Measurements from ENCODE around the gene SLC9A9. TPM values are rescaled to one million over a fixed set of nuclear protein-coding genes. Genes with fewer than 3 reads are reported as not detected.

Gene SLC9A9
- total RNA-seq, 1 donor from 2014 or later = 3.5 TPM

GRCh38 chr3:143408771-143409170 lies 439.5 kb downstream of the SLC9A9 start:
- H3K36me3 Mint-ChIP-seq (ENCODE audit: unreplicated experiment) = peaks cover under 1% of the 10 kb centered on the region
- no peak overlapping the region for H3K27ac Mint-ChIP-seq (ENCODE audit: unreplicated experiment)
- TF ChIP-seq CTCF (IDR thresholded peaks at IDR 0.05) = no peak
- H3K4me3 Mint-ChIP-seq (ENCODE audit: unreplicated experiment) = no peak overlapping the region
- peaks cover under 1% of the 10 kb centered on the region for H3K9me3 Mint-ChIP-seq (ENCODE audit: unreplicated experiment)
- no peaks in the 10 kb centered on the region for H3K27me3 Mint-ChIP-seq (ENCODE audit: unreplicated experiment)
- no peaks in the 10 kb centered on the region for H3K4me1 Mint-ChIP-seq (ENCODE audit: unreplicated experiment)
- no peak for DNase-seq (ENCODE audit: extremely low spot score, unreplicated experiment)

- no peak for DNase-seq (ENCODE audit: extremely low spot score, unreplicated experiment)
- H3K36me3 Mint-ChIP-seq (ENCODE audit: unreplicated experiment) = peaks cover 9% of the 10 kb centered on the region
- no peak for TF ChIP-seq CTCF (IDR thresholded peaks at IDR 0.05)
Observed at GRCh38 chr3:143402602-143403001, 445.7 kb downstream of the SLC9A9 start.

GRCh38 chr3:143396790-143397189 lies 451.5 kb downstream of the SLC9A9 start:
- Mint-ChIP-seq H3K4me1 (ENCODE audit: unreplicated experiment) (no peaks in the 10 kb centered on the region), H3K27ac (ENCODE audit: unreplicated experiment) (no peak overlapping the region), H3K9me3 (ENCODE audit: unreplicated experiment) (peaks cover 8% of the 10 kb centered on the region), H3K27me3 (ENCODE audit: unreplicated experiment) (peaks cover 10% of the 10 kb centered on the region), H3K36me3 (ENCODE audit: unreplicated experiment) (no peaks in the 10 kb centered on the region), H3K4me3 (ENCODE audit: unreplicated experiment) (no peak overlapping the region)
- TF ChIP-seq CTCF (IDR thresholded peaks at IDR 0.05) = no peak
- DNase-seq (ENCODE audit: extremely low spot score, unreplicated experiment) = no peak

More at GRCh38 chr3:143402602-143403001, 445.7 kb downstream of the SLC9A9 start:
- Mint-ChIP-seq H3K4me3 (ENCODE audit: unreplicated experiment) (no peak overlapping the region), H3K27ac (ENCODE audit: unreplicated experiment) (no peak overlapping the region), H3K9me3 (ENCODE audit: unreplicated experiment) (peaks cover 14% of the 10 kb centered on the region), H3K4me1 (ENCODE audit: unreplicated experiment) (no peaks in the 10 kb centered on the region), H3K27me3 (ENCODE audit: unreplicated experiment) (no peaks in the 10 kb centered on the region)

GRCh38 chr3:143389388-143389787 lies 458.9 kb downstream of the SLC9A9 start:
- H3K27ac Mint-ChIP-seq (ENCODE audit: unreplicated experiment) = no peak overlapping the region
- peaks cover 8% of the 10 kb centered on the region for H3K27me3 Mint-ChIP-seq (ENCODE audit: unreplicated experiment)
- H3K4me3 Mint-ChIP-seq (ENCODE audit: unreplicated experiment) = no peak overlapping the region
- no peak for DNase-seq (ENCODE audit: extremely low spot score, unreplicated experiment)
- peaks cover 12% of the 10 kb centered on the region for H3K9me3 Mint-ChIP-seq (ENCODE audit: unreplicated experiment)
- no peaks in the 10 kb centered on the region for H3K4me1 Mint-ChIP-seq (ENCODE audit: unreplicated experiment)
- no peak for TF ChIP-seq CTCF (IDR thresholded peaks at IDR 0.05)
- no peaks in the 10 kb centered on the region for H3K36me3 Mint-ChIP-seq (ENCODE audit: unreplicated experiment)

- H3K27ac Mint-ChIP-seq (ENCODE audit: unreplicated experiment) = no peak overlapping the region
- no peak overlapping the region for H3K4me3 Mint-ChIP-seq (ENCODE audit: unreplicated experiment)
- H3K9me3 Mint-ChIP-seq (ENCODE audit: unreplicated experiment) = peaks cover 6% of the 10 kb centered on the region
- H3K4me1 Mint-ChIP-seq (ENCODE audit: unreplicated experiment) = peaks cover 2% of the 10 kb centered on the region
- H3K36me3 Mint-ChIP-seq (ENCODE audit: unreplicated experiment) = no peaks in the 10 kb centered on the region
- H3K27me3 Mint-ChIP-seq (ENCODE audit: unreplicated experiment) = no peaks in the 10 kb centered on the region
- no peak for TF ChIP-seq CTCF (IDR thresholded peaks at IDR 0.05)
- DNase-seq (ENCODE audit: extremely low spot score, unreplicated experiment) = no peak
Observed at GRCh38 chr3:143387425-143387824, 460.8 kb downstream of the SLC9A9 start.

All from osteocyte (in vitro differentiated cells).